Skeletal muscle tissue (tissue), 4 donors: ENCODE results near the gene PPM1H. TPM values are rescaled to one million over a fixed set of nuclear protein-coding genes. Genes with fewer than 3 reads are reported as not detected.
"Not testable (repeated sequence)": the region's sequence is repeated elsewhere in the genome, so short reads cannot be mapped to it uniquely, and the experiment has no call there.

ENCODE experiments used
- H3K27ac ChIP-seq: one replicate; pipeline ENCODE4 v1.7.0; 2013; ENCODE audit warnings: mild to moderate bottlenecking, low read depth, low read length, inconsistent platforms
- H3K27me3 ChIP-seq, 3 donors: one replicate each; pipeline ENCODE4 v1.7.0; 2013; ENCODE audit warnings: low read length in 3 of 3; ENCODE audit not compliant: control insufficient read depth in 3 of 3, insufficient read depth in 3 of 3
- H3K36me3 ChIP-seq, 3 donors: one replicate each; pipeline ENCODE4 v1.7.0; 2013; ENCODE audit warnings: low read length in 3 of 3; ENCODE audit not compliant: control insufficient read depth in 3 of 3, insufficient read depth in 3 of 3
- H3K4me1 ChIP-seq, 3 donors: one replicate each; pipeline ENCODE4 v1.7.0; 2013; ENCODE audit warnings: low read length in 3 of 3, mild to moderate bottlenecking in 3 of 3; ENCODE audit not compliant: control insufficient read depth in 3 of 3, insufficient read depth in 3 of 3
- H3K4me3 ChIP-seq, 3 donors: one replicate each; pipeline ENCODE4 v1.7.0; 2013; ENCODE audit warnings: low read length in 3 of 3
- H3K9ac ChIP-seq, 3 donors: one replicate each; pipeline ENCODE4 v1.7.0; 2013; ENCODE audit warnings: low read length in 3 of 3, mild to moderate bottlenecking in 3 of 3, moderate library complexity in 2 of 3, low read depth in 1 of 3
- H3K9me3 ChIP-seq, 3 donors: one replicate each; pipeline ENCODE4 v1.7.0; 2013; ENCODE audit warnings: low read length in 3 of 3; ENCODE audit not compliant: control insufficient read depth in 3 of 3
- total RNA-seq: library from RNA; depleted of rRNA; stranded (reverse); fragments of >200 nt; gene quantifications from one replicate; pipeline ENCODE4 v1.2.3, GENCODE V29; 2014
- donor health status: Osteomylitis.

The PPM1H gene
- total RNA-seq, 1 donor from 2014 or later, result 4.2 TPM

DNA sequence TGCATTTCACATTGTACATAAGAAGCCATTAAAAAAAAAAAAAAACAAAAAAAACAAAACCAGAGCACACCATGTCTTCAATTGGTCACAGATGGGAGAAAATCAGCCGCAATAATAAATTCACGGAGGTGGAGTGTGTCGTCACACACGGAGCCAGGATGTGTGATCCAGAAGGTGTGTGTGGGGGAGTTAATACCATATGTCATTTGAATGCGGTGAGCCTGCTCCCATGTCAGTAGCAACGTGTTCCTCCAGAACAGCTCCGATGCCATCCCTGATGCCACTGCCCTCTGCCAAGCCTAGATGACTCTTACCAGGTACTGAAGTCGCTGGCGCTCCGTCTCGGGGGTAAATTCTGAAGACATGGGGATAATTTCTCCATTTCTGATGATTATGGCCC lies 197.8 kb downstream of the PPM1H start:
- no peak overlapping the region for H3K27ac ChIP-seq
- no peaks in the 10 kb centered on the region for H3K9me3 ChIP-seq
- no peak overlapping the region for H3K4me3 ChIP-seq
- H3K4me1 ChIP-seq, result peaks cover 0 to 2% (median 0%) of the 10 kb centered on the region in 3 donors
- no peak overlapping the region for H3K9ac ChIP-seq
- H3K27me3 ChIP-seq, result no peaks in the 10 kb centered on the region
- H3K36me3 ChIP-seq, result no peaks in the 10 kb centered on the region

GRCh38 chr12:62736596-62736995 lies 198.4 kb downstream of the PPM1H start:
- H3K9me3 ChIP-seq, result no peaks in the 10 kb centered on the region
- H3K9ac ChIP-seq, result no peak overlapping the region
- H3K4me3 ChIP-seq, result no peak overlapping the region
- peaks cover 3 to 6% (median 3%) of the 10 kb centered on the region in 3 donors for H3K4me1 ChIP-seq
- no peak overlapping the region for H3K27ac ChIP-seq
- H3K27me3 ChIP-seq, result no peaks in the 10 kb centered on the region
- H3K36me3 ChIP-seq, result no peaks in the 10 kb centered on the region

GRCh38 chr12:62732861-62733427 lies 202.0 kb downstream of the PPM1H start:
- Histone ChIP-seq H3K4me3 (no peak overlapping the region), H3K9ac (no peak overlapping the region), H3K36me3 (no peaks in the 10 kb centered on the region), H3K27me3 (no peaks in the 10 kb centered on the region), H3K9me3 (no peaks in the 10 kb centered on the region), H3K27ac (no peak overlapping the region), H3K4me1 (peaks cover 8 to 22% (median 17%) of the 10 kb centered on the region in 3 donors)

GRCh38 chr12:62731055-62731820 lies 203.7 kb downstream of the PPM1H start:
- Histone ChIP-seq H3K9ac (no peak overlapping the region), H3K9me3 (no peaks in the 10 kb centered on the region), H3K4me1 (peaks cover 8 to 22% (median 17%) of the 10 kb centered on the region in 3 donors), H3K36me3 (no peaks in the 10 kb centered on the region), H3K27me3 (no peaks in the 10 kb centered on the region), H3K27ac (peak overlapping the region; percentile 33), H3K4me3 (peak overlapping the region in 2 of 3 donors; percentile 46 to 52)

- no peaks in the 10 kb centered on the region for H3K9me3 ChIP-seq
- no peak overlapping the region for H3K27ac ChIP-seq
- no peak overlapping the region for H3K4me3 ChIP-seq
- no peaks in the 10 kb centered on the region for H3K27me3 ChIP-seq
- H3K9ac ChIP-seq, result no peak overlapping the region
- no peaks in the 10 kb centered on the region for H3K36me3 ChIP-seq
- peaks cover 8 to 22% (median 17%) of the 10 kb centered on the region in 3 donors for H3K4me1 ChIP-seq
These were observed 204.3 kb downstream of the PPM1H start for GRCh38 chr12:62730649-62731048.

GRCh38 chr12:62729579-62730544 lies 205.1 kb downstream of the PPM1H start:
- not testable (repeated sequence) for H3K27ac ChIP-seq, H3K36me3 ChIP-seq, H3K4me3 ChIP-seq, H3K9ac ChIP-seq, H3K9me3 ChIP-seq, H3K27me3 ChIP-seq
- H3K4me1 ChIP-seq, result peaks cover 8 to 22% (median 17%) of the 10 kb centered on the region in 3 donors

GRCh38 chr12:62728741-62729140 lies 206.2 kb downstream of the PPM1H start:
- Histone ChIP-seq H3K4me3 (no peak overlapping the region), H3K9ac (no peak overlapping the region), H3K27ac (no peak overlapping the region), H3K27me3 (no peaks in the 10 kb centered on the region), H3K4me1 (peaks cover 8 to 22% (median 17%) of the 10 kb centered on the region in 3 donors), H3K36me3 (no peaks in the 10 kb centered on the region), H3K9me3 (no peaks in the 10 kb centered on the region)

GRCh38 chr12:62726471-62726980 lies 208.4 kb downstream of the PPM1H start:
- Histone ChIP-seq H3K4me1 (peaks cover 4 to 15% (median 13%) of the 10 kb centered on the region in 3 donors), H3K27ac (no peak overlapping the region), H3K9me3 (no peaks in the 10 kb centered on the region), H3K36me3 (no peaks in the 10 kb centered on the region), H3K9ac (no peak overlapping the region), H3K4me3 (no peak overlapping the region), H3K27me3 (no peaks in the 10 kb centered on the region)

GRCh38 chr12:62725781-62726180 lies 209.2 kb downstream of the PPM1H start:
- H3K9ac ChIP-seq, result no peak overlapping the region
- H3K9me3 ChIP-seq, result no peaks in the 10 kb centered on the region
- no peaks in the 10 kb centered on the region for H3K36me3 ChIP-seq
- H3K4me3 ChIP-seq, result no peak overlapping the region
- no peak overlapping the region for H3K27ac ChIP-seq
- H3K27me3 ChIP-seq, result no peaks in the 10 kb centered on the region
- H3K4me1 ChIP-seq, result peaks cover 2 to 11% (median 11%) of the 10 kb centered on the region in 3 donors
